Activated naive CD4-positive, alpha-beta T cell treated with anti-CD3 and anti-CD28 coated beads, Interleukin-2, amount 10 ng/mL, durations not matched to agents 7 days and 5 days (primary cell): ENCODE results near the gene CCDC126.

Experiments
- CTCF ChIA-PET: fragments of 350-600 bp; sonication (Branson Sonifier 250); formaldehyde crosslinking; loops from one replicate; lab custom pipeline; 2021; ENCODE audit warnings: antibody characterized with exemption; lab: Charles Lee
- DNase-seq: peaks from one replicate; pipeline ENCODE4 v3.0.0-alpha.2; 2020
- H3K27ac Mint-ChIP-seq: one replicate; pipeline ENCODE4 v1.8.0; 2021; ENCODE audit warnings: mild to moderate bottlenecking, moderate library complexity, mixed read lengths
- H3K27me3 Mint-ChIP-seq: one replicate; pipeline ENCODE4 v1.8.0; 2021; ENCODE audit warnings: mild to moderate bottlenecking, mixed read lengths
- H3K36me3 Mint-ChIP-seq: one replicate; pipeline ENCODE4 v1.8.0; 2021; ENCODE audit warnings: mixed read lengths
- H3K4me1 Mint-ChIP-seq: one replicate; pipeline ENCODE4 v1.8.0; 2021; ENCODE audit warnings: mixed read lengths
- H3K4me3 Mint-ChIP-seq: one replicate; pipeline ENCODE4 v1.8.0; 2021; ENCODE audit warnings: mild to moderate bottlenecking, moderate library complexity, mixed read lengths
- H3K9me3 Mint-ChIP-seq: one replicate; pipeline ENCODE4 v1.8.0; 2021; ENCODE audit warnings: mixed read lengths

Gene CCDC126

GRCh38 chr7:23604296-23604640, 7.1 kb downstream of the CCDC126 start:
- DNase-seq: no peak
- CTCF ChIA-PET: no interaction called here
- no peak overlapping the region for H3K27ac Mint-ChIP-seq
- no peak overlapping the region for H3K4me3 Mint-ChIP-seq
- H3K9me3 Mint-ChIP-seq: no peaks in the 10 kb centered on the region
- H3K27me3 Mint-ChIP-seq: no peaks in the 10 kb centered on the region
- peaks cover 6% of the 10 kb centered on the region for H3K4me1 Mint-ChIP-seq
- H3K36me3 Mint-ChIP-seq: peaks cover 4% of the 10 kb centered on the region

- CTCF ChIA-PET: interaction anchor here (1.0 kb wide), 1 partner anchor 9 kb away, joined by 3 read pairs; no protein-coding TSS in a partner anchor
- Mint-ChIP-seq H3K36me3 (peaks cover 10% of the 10 kb centered on the region), H3K4me1 (no peaks in the 10 kb centered on the region), H3K27ac (no peak overlapping the region), H3K9me3 (no peaks in the 10 kb centered on the region), H3K4me3 (no peak overlapping the region), H3K27me3 (no peaks in the 10 kb centered on the region)
- no peak for DNase-seq
Observed at GRCh38 chr7:23607130-23607529, 9.9 kb downstream of the CCDC126 start.

GRCh38 chr7:23607866-23608265, 10.7 kb downstream of the CCDC126 start:
- Mint-ChIP-seq H3K4me1 (no peaks in the 10 kb centered on the region), H3K9me3 (no peaks in the 10 kb centered on the region), H3K36me3 (peaks cover 6% of the 10 kb centered on the region), H3K4me3 (no peak overlapping the region), H3K27me3 (no peaks in the 10 kb centered on the region), H3K27ac (no peak overlapping the region)
- DNase-seq: no peak
- CTCF ChIA-PET: interaction anchor here (1.0 kb wide), 1 partner anchor 10 kb away, joined by 3 read pairs; no protein-coding TSS in a partner anchor

- no peaks in the 10 kb centered on the region for H3K4me1 Mint-ChIP-seq
- CTCF ChIA-PET: no interaction called here
- no peak overlapping the region for H3K27ac Mint-ChIP-seq
- peaks cover 32% of the 10 kb centered on the region for H3K36me3 Mint-ChIP-seq
- DNase-seq: no peak
- no peaks in the 10 kb centered on the region for H3K27me3 Mint-ChIP-seq
- peaks cover 31% of the 10 kb centered on the region for H3K9me3 Mint-ChIP-seq
- no peak overlapping the region for H3K4me3 Mint-ChIP-seq
Observed at GRCh38 chr7:23615331-23615730, 18.1 kb downstream of the CCDC126 start.

GRCh38 chr7:23616593-23616992, 19.4 kb downstream of the CCDC126 start:
- DNase-seq: no peak

GRCh38 chr7:23617482-23617881, 20.3 kb downstream of the CCDC126 start:
- no peak overlapping the region for H3K4me3 Mint-ChIP-seq
- H3K36me3 Mint-ChIP-seq: peaks cover 27% of the 10 kb centered on the region
- no peaks in the 10 kb centered on the region for H3K4me1 Mint-ChIP-seq
- no peaks in the 10 kb centered on the region for H3K27me3 Mint-ChIP-seq
- H3K9me3 Mint-ChIP-seq: peaks cover 31% of the 10 kb centered on the region
- CTCF ChIA-PET: interaction anchor here (1.2 kb wide), 1 partner anchor 79 kb away, joined by 3 read pairs; no protein-coding TSS in a partner anchor
- no peak overlapping the region for H3K27ac Mint-ChIP-seq
- DNase-seq: no peak

More at GRCh38 chr7:23616593-23616992, 19.4 kb downstream of the CCDC126 start:
- H3K27me3 Mint-ChIP-seq: no peaks in the 10 kb centered on the region
- H3K9me3 Mint-ChIP-seq: peaks cover 31% of the 10 kb centered on the region
- no peaks in the 10 kb centered on the region for H3K4me1 Mint-ChIP-seq
- CTCF ChIA-PET: no interaction called here
- H3K4me3 Mint-ChIP-seq: no peak overlapping the region
- H3K36me3 Mint-ChIP-seq: peaks cover 29% of the 10 kb centered on the region
- H3K27ac Mint-ChIP-seq: no peak overlapping the region

GRCh38 chr7:23618241-23618640, 21.1 kb downstream of the CCDC126 start:
- Mint-ChIP-seq H3K4me1 (no peaks in the 10 kb centered on the region), H3K27me3 (no peaks in the 10 kb centered on the region), H3K9me3 (peaks cover 31% of the 10 kb centered on the region), H3K36me3 (peaks cover 26% of the 10 kb centered on the region), H3K27ac (no peak overlapping the region), H3K4me3 (no peak overlapping the region)
- no peak for DNase-seq
- CTCF ChIA-PET: interaction anchor here (0.6 to 1.2 kb wide), 2 partner anchors 78 to 81 kb away, joined by 3 read pairs; no protein-coding TSS in a partner anchor

- DNase-seq: no peak
- Mint-ChIP-seq H3K4me1 (no peaks in the 10 kb centered on the region), H3K9me3 (peaks cover 31% of the 10 kb centered on the region), H3K36me3 (peaks cover 21% of the 10 kb centered on the region), H3K27ac (no peak overlapping the region), H3K4me3 (no peak overlapping the region), H3K27me3 (no peaks in the 10 kb centered on the region)
- CTCF ChIA-PET: no interaction called here
Observed at GRCh38 chr7:23619141-23619540, 22.0 kb downstream of the CCDC126 start.

GRCh38 chr7:23622506-23622925, 25.3 kb downstream of the CCDC126 start:
- Mint-ChIP-seq H3K4me1 (no peaks in the 10 kb centered on the region), H3K27me3 (no peaks in the 10 kb centered on the region), H3K9me3 (peaks cover 17% of the 10 kb centered on the region), H3K27ac (no peak overlapping the region), H3K4me3 (no peak overlapping the region), H3K36me3 (peaks cover 12% of the 10 kb centered on the region)
- CTCF ChIA-PET: no interaction called here
- DNase-seq: no peak

GRCh38 chr7:23628370-23628769, 31.2 kb downstream of the CCDC126 start:
- no peaks in the 10 kb centered on the region for H3K4me1 Mint-ChIP-seq
- H3K9me3 Mint-ChIP-seq: no peaks in the 10 kb centered on the region
- no peaks in the 10 kb centered on the region for H3K36me3 Mint-ChIP-seq
- H3K27ac Mint-ChIP-seq: no peak overlapping the region
- H3K27me3 Mint-ChIP-seq: no peaks in the 10 kb centered on the region
- DNase-seq: no peak
- no peak overlapping the region for H3K4me3 Mint-ChIP-seq
- CTCF ChIA-PET: no interaction called here

- CTCF ChIA-PET: interaction anchor here (1.1 kb wide), 1 partner anchor 87 kb away, joined by 3 read pairs; no protein-coding TSS in a partner anchor
- Mint-ChIP-seq H3K9me3 (no peaks in the 10 kb centered on the region), H3K27me3 (no peaks in the 10 kb centered on the region)
Observed at GRCh38 chr7:23633417-23633816, 36.2 kb downstream of the CCDC126 start.

GRCh38 chr7:23645822-23646221, 48.6 kb downstream of the CCDC126 start:
- no peaks in the 10 kb centered on the region for H3K36me3 Mint-ChIP-seq
- CTCF ChIA-PET: no interaction called here

More at GRCh38 chr7:23633417-23633816, 36.2 kb downstream of the CCDC126 start:
- Mint-ChIP-seq H3K4me3 (no peak overlapping the region), H3K36me3 (peaks cover 2% of the 10 kb centered on the region), H3K27ac (no peak overlapping the region), H3K4me1 (no peaks in the 10 kb centered on the region)
- no peak for DNase-seq

GRCh38 chr7:23653942-23654341, 56.8 kb downstream of the CCDC126 start:
- H3K9me3 Mint-ChIP-seq: peaks cover 22% of the 10 kb centered on the region
- H3K36me3 Mint-ChIP-seq: no peaks in the 10 kb centered on the region
- H3K4me1 Mint-ChIP-seq: no peaks in the 10 kb centered on the region
- H3K27ac Mint-ChIP-seq: no peak overlapping the region
- CTCF ChIA-PET: no interaction called here
- H3K27me3 Mint-ChIP-seq: no peaks in the 10 kb centered on the region
- no peak overlapping the region for H3K4me3 Mint-ChIP-seq
- DNase-seq: no peak

More at GRCh38 chr7:23645822-23646221, 48.6 kb downstream of the CCDC126 start:
- H3K27ac Mint-ChIP-seq: no peak overlapping the region
- H3K4me3 Mint-ChIP-seq: no peak overlapping the region
- no peak for DNase-seq
- no peaks in the 10 kb centered on the region for H3K27me3 Mint-ChIP-seq
- H3K9me3 Mint-ChIP-seq: no peaks in the 10 kb centered on the region
- H3K4me1 Mint-ChIP-seq: no peaks in the 10 kb centered on the region

- Mint-ChIP-seq H3K4me1 (no peaks in the 10 kb centered on the region), H3K9me3 (peaks cover 23% of the 10 kb centered on the region), H3K27me3 (no peaks in the 10 kb centered on the region), H3K27ac (no peak overlapping the region), H3K36me3 (no peaks in the 10 kb centered on the region), H3K4me3 (no peak overlapping the region)
- DNase-seq: peak; percentile 25
- CTCF ChIA-PET: no interaction called here
Observed at GRCh38 chr7:23654508-23654907, 57.3 kb downstream of the CCDC126 start.

GRCh38 chr7:23655433-23655832, 58.3 kb downstream of the CCDC126 start:
- no peak for DNase-seq
- Mint-ChIP-seq H3K4me1 (no peaks in the 10 kb centered on the region), H3K27me3 (no peaks in the 10 kb centered on the region), H3K27ac (no peak overlapping the region), H3K36me3 (no peaks in the 10 kb centered on the region), H3K4me3 (no peak overlapping the region), H3K9me3 (peaks cover 23% of the 10 kb centered on the region)
- CTCF ChIA-PET: interaction anchor here (0.6 kb wide), 1 partner anchor 243 kb away, joined by 3 read pairs; no protein-coding TSS in a partner anchor
